ENCODE measurements around the gene SLC4A9. TPM values are rescaled to one million over a fixed set of nuclear protein-coding genes. Genes with fewer than 3 reads are reported as not detected.

SLC4A9 gene
- polyA plus RNA-seq, 1 experiment, result not detected

DNA sequence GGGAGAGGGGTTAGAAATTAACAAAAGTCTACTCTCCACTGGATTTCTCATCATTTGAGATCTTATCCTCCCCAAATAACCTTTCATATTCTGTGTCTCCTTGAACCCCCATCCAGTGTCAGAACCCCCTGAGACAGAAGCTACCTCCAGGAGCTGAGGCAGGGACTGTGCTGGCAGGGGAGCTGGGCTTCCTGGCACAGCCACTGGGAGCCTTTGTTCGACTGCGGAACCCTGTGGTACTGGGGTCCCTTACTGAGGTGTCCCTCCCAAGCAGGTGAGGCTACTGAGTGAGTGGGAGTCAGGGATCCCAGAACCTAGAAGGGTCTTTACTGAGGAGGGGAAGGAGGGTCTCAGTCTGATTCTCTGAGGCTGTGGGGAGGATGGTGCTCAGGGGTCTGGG is 1.9 kb downstream of the SLC4A9 start:
- DNase-seq (ENCODE audit: low read depth), result no peak
- TF ChIP-seq, protein P1, sequence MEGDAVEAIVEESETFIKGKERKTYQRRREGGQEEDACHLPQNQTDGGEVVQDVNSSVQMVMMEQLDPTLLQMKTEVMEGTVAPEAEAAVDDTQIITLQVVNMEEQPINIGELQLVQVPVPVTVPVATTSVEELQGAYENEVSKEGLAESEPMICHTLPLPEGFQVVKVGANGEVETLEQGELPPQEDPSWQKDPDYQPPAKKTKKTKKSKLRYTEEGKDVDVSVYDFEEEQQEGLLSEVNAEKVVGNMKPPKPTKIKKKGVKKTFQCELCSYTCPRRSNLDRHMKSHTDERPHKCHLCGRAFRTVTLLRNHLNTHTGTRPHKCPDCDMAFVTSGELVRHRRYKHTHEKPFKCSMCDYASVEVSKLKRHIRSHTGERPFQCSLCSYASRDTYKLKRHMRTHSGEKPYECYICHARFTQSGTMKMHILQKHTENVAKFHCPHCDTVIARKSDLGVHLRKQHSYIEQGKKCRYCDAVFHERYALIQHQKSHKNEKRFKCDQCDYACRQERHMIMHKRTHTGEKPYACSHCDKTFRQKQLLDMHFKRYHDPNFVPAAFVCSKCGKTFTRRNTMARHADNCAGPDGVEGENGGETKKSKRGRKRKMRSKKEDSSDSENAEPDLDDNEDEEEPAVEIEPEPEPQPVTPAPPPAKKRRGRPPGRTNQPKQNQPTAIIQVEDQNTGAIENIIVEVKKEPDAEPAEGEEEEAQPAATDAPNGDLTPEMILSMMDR (IDR thresholded peaks at IDR 0.05; ENCODE audit: insufficient read depth, low read depth, low read length), result no peak
- POLR2A ChIA-PET, result no interaction called here
- CTCF ChIA-PET, result interaction anchor here (0.8 to 11.3 kb wide), 6 partner anchors 10 to 280 kb away, joined by 3 to 230 read pairs (median 23); partner anchors contain the start of gene HBEGF
- no peak overlapping the region for H3K4me3 ChIP-seq (ENCODE audit: low read depth, low read length)
- no peaks in the 10 kb centered on the region for H3K27me3 ChIP-seq (ENCODE audit: control insufficient read depth, insufficient read depth, low read length)
- no peaks in the 10 kb centered on the region for H3K36me3 ChIP-seq (ENCODE audit: control insufficient read depth, insufficient read depth, low read length)

- TF ChIP-seq, protein P1 (IDR thresholded peaks at IDR 0.05; ENCODE audit: insufficient read depth, low read depth, low read length), result no peak
- CTCF ChIA-PET, result interaction anchor here (0.8 to 11.3 kb wide), 5 partner anchors 10 to 280 kb away, joined by 3 to 230 read pairs (median 18); no protein-coding TSS in a partner anchor
- H3K27me3 ChIP-seq (ENCODE audit: control insufficient read depth, insufficient read depth, low read length), result no peaks in the 10 kb centered on the region
These were observed 2.3 kb downstream of the SLC4A9 start for GRCh38 chr5:140362311-140362710.

GRCh38 chr5:140362875-140363630 is 3.1 kb downstream of the SLC4A9 start:
- no peak for DNase-seq (ENCODE audit: low read depth)
- H3K36me3 ChIP-seq (ENCODE audit: control insufficient read depth, insufficient read depth, low read length), result no peaks in the 10 kb centered on the region
- H3K4me3 ChIP-seq (ENCODE audit: low read depth, low read length), result peak overlapping the region; percentile 29
- CTCF ChIA-PET, result interaction anchor here (0.6 to 11.3 kb wide), 28 partner anchors 8 to 363 kb away, joined by 3 to 230 read pairs (median 3); partner anchors contain the start of genes CD14, HBEGF, IK and NDUFA2
- TF ChIP-seq, protein P1 (IDR thresholded peaks at IDR 0.05; ENCODE audit: insufficient read depth, low read depth, low read length), result peak; percentile 94
- POLR2A ChIA-PET, result no interaction called here
- no peaks in the 10 kb centered on the region for H3K27me3 ChIP-seq (ENCODE audit: control insufficient read depth, insufficient read depth, low read length)

More at GRCh38 chr5:140362311-140362710, 2.3 kb downstream of the SLC4A9 start:
- Histone ChIP-seq H3K36me3 (ENCODE audit: control insufficient read depth, insufficient read depth, low read length) (no peaks in the 10 kb centered on the region), H3K4me3 (ENCODE audit: low read depth, low read length) (no peak overlapping the region)
- no peak for DNase-seq (ENCODE audit: low read depth)
- POLR2A ChIA-PET, result no interaction called here

GRCh38 chr5:140363631-140364471 is 3.9 kb downstream of the SLC4A9 start:
- H3K36me3 ChIP-seq (ENCODE audit: control insufficient read depth, insufficient read depth, low read length), result no peaks in the 10 kb centered on the region
- TF ChIP-seq, protein P1 (IDR thresholded peaks at IDR 0.05; ENCODE audit: insufficient read depth, low read depth, low read length), result no peak
- no peak for DNase-seq (ENCODE audit: low read depth)
- POLR2A ChIA-PET, result no interaction called here
- 0 out of 2 replicates have a peak overlapping the region, but pooled peaks have one; percentile 29 for H3K4me3 ChIP-seq (ENCODE audit: low read depth, low read length)
- 0 out of 2 replicates have a peak, but pooled peaks cover 2% of the 10 kb centered on the region for H3K27me3 ChIP-seq (ENCODE audit: control insufficient read depth, insufficient read depth, low read length)
- CTCF ChIA-PET, result interaction anchor here (0.6 to 11.3 kb wide), 29 partner anchors 7 to 362 kb away, joined by 3 to 230 read pairs (median 3); partner anchors contain the start of genes CD14, HBEGF, IK and NDUFA2

- ChIA-PET CTCF (interaction anchor here (1.0 to 11.3 kb wide), 10 partner anchors 8 to 355 kb away, joined by 3 to 230 read pairs (median 10); partner anchors contain the start of genes ANKHD1, HBEGF, IK and NDUFA2), POLR2A (no interaction called here)
- TF ChIP-seq, protein P1 (IDR thresholded peaks at IDR 0.05; ENCODE audit: insufficient read depth, low read depth, low read length), result no peak
- Histone ChIP-seq H3K36me3 (ENCODE audit: control insufficient read depth, insufficient read depth, low read length) (no peaks in the 10 kb centered on the region), H3K27me3 (ENCODE audit: control insufficient read depth, insufficient read depth, low read length) (0 out of 2 replicates have a peak, but pooled peaks cover 2% of the 10 kb centered on the region), H3K4me3 (ENCODE audit: low read depth, low read length) (no peak overlapping the region)
- DNase-seq (ENCODE audit: low read depth), result no peak
These were observed 4.4 kb downstream of the SLC4A9 start for GRCh38 chr5:140364472-140364765.

Measured in BJ (cell line).